GM13977 (cell line): ENCODE results near the gene PTPRQ.

ENCODE experiments used
- DNase-seq: peaks from one replicate; pipeline ENCODE4 v3.0.0; 2012; ENCODE audit warnings: low spot score
- in situ Hi-C: fragments of 300-500 bp; cut with MboI; formaldehyde crosslinking; loops from one replicate; pipeline ENCODE4 v1.12.0; 2022; ENCODE audit warnings: low sequenced_read_pairs, low pct_unique_long_range_greater_than_20kb, mixed read lengths, inconsistent platforms; ENCODE audit not compliant: unreplicated experiment
- TF ChIP-seq, protein P1 (sequence below): IDR thresholded peaks from 2 replicates; pipeline ENCODE4 v1.5.1; 2012; ENCODE audit warnings: mild to moderate bottlenecking, control low read depth; ENCODE audit not compliant: insufficient read depth; ENCODE audit errors: extremely low read depth, missing control alignments

The PTPRQ gene

GRCh38 chr12:80593766-80594165, 149.7 kb downstream of the PTPRQ start:
- TF ChIP-seq, protein P1, sequence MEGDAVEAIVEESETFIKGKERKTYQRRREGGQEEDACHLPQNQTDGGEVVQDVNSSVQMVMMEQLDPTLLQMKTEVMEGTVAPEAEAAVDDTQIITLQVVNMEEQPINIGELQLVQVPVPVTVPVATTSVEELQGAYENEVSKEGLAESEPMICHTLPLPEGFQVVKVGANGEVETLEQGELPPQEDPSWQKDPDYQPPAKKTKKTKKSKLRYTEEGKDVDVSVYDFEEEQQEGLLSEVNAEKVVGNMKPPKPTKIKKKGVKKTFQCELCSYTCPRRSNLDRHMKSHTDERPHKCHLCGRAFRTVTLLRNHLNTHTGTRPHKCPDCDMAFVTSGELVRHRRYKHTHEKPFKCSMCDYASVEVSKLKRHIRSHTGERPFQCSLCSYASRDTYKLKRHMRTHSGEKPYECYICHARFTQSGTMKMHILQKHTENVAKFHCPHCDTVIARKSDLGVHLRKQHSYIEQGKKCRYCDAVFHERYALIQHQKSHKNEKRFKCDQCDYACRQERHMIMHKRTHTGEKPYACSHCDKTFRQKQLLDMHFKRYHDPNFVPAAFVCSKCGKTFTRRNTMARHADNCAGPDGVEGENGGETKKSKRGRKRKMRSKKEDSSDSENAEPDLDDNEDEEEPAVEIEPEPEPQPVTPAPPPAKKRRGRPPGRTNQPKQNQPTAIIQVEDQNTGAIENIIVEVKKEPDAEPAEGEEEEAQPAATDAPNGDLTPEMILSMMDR = no peak
- no peak for DNase-seq
- in situ Hi-C loops = no loop called here

DNA sequence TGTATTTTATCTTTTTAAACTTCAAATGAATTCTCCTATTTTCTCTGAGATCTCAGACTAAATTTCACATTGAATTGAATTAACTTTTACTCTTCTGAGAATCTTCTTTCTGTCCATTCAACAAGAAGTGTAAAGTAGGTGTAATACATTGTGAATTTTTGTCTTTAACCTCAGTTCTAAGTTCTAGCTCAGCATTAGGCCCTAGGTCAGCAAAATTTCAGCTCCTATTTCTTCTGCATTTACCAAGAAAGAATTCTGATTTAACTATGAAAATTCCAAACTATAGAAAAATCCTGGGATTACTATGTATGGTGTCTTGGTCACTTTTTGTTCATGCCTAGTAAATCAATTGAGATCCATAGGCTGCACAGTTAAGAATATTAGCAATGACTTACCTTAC, 152.5 kb downstream of the PTPRQ start:
- no peak for DNase-seq
- in situ Hi-C loops = no loop called here
- TF ChIP-seq, protein P1 = no peak

DNA sequence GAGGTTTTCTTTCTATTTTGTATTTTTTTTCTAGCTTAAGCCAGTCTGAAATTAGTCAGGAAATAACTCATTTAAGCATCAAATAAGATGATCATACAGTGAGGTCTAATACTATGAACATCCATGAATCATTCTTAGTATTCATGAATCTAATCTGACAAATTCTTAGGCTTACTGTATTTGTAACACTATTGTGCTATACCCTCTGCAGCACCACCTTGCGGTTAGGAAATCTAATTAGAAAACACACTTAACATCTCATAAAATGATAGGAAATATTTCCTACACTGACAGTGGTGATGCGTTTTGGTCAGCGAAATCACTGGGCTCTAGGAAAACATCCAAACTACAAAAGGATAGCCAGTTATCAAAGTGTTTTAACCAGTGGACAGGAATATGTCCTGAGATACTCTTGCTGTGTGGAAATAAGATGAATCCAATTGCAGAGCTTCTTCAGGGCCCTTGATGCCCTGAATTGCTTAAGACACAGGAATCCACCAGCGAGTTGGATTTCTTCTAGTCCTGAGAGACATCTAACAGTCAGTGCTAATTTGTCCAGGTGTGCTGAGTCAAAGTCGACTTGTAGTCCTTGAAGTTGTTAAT, 154.1 kb downstream of the PTPRQ start:
- in situ Hi-C loops = no loop called here
- no peak for DNase-seq

GRCh38 chr12:80602455-80602854, 158.4 kb downstream of the PTPRQ start:
- TF ChIP-seq, protein P1 = no peak
- in situ Hi-C loops = no loop called here

More for the DNA sequence above, 154.1 kb downstream of the PTPRQ start:
- TF ChIP-seq, protein P1 = peak; percentile 20

GRCh38 chr12:80607361-80608135, 163.5 kb downstream of the PTPRQ start:
- no peak for DNase-seq
- in situ Hi-C loops = no loop called here

More at GRCh38 chr12:80602455-80602854, 158.4 kb downstream of the PTPRQ start:
- no peak for DNase-seq

GRCh38 chr12:80617733-80618132, 173.7 kb downstream of the PTPRQ start:
- in situ Hi-C loops = no loop called here
- no peak for DNase-seq
- TF ChIP-seq, protein P1 = no peak

More at GRCh38 chr12:80607361-80608135, 163.5 kb downstream of the PTPRQ start:
- TF ChIP-seq, protein P1 = no peak
